ENCODE data around the gene RHBDD3.

The RHBDD3 gene

DNA sequence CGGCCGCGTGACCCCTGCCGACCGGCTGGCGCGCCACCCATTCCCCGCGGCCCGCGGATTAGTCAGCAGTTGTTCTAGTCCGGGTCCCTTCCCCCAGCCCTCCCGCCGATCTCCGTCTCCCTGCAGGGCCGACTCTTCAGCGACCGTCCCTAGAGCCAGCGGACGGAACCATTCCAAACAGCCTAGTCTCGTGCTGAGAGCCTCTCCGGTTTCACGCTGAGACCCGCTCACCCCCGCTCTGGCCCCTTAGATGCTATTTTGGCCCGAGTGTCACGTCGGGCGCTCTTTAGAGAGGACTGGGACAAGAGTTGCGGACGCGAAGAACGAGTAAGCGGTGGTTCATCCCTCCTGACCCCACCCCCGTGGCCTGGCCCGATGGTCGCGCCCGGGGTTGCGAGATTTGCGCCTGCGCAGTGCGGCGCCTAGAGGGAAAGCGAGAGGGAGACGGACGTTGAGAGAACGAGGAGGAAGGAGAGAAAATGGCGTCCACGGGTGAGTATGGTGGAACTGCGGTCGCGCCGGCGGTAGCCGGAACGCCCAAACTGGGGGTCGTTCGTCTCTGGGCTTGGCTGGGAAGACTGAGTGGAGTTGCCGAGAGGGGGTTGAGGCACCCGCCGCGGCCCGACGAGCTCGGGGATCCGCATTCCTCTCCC lies at the start of gene RHBDD3, which contains the start of gene EWSR1:
TSS of gene RHBDD3 (minus strand) at position 124 of the 653 bp plus-strand sequence. CDS start 2,355 bp downstream, outside the sequence.
TSS of gene EWSR1 (plus strand) at position 411 of the 653 bp plus-strand sequence. CDS start at position 480, 69 bp downstream.
- peak; percentile 93 for ATAC-seq (replicated peaks; ENCODE audit: extremely low read depth, poor library complexity, severe bottlenecking)
- H3K27ac Mint-ChIP-seq (ENCODE audit: low read depth), result peak within 1 kb of the TSS; percentile 99
- no peaks in the 10 kb centered on the region for H3K9me3 Mint-ChIP-seq

DNA sequence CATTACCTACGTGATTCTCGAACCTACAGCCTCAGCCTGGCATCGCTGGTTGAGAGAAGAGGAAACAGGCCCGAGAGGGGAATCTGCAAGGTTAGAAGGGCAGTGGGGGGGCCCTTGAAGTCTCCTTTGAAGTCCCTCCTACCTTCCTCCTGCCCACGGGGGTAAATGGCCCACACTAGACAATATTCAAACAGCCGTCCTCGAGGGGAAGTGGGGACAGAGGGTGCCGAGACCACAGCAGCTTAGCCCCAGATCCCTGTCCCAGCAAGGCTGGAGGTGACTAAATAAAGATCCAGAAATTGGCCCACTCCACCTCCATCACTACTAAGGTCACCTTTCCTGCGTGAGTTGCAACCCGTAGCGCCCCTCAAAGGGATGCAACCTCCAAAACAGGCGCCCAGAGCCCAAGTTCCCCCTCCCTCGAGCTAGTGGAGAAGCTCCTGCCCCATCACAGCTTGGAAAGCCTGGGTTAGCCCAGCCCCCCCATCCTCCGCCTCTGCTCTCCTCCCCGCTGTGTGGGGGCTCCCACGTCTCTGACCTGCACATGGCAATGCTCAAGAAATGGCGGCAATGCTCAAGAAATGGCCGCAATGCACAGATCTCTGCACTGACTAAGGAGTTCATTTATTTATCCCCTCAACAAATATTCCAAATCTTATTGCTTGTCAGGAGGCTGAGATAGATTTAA lies 48.5 kb upstream of the RHBDD3 start:
- no peak for ATAC-seq (replicated peaks; ENCODE audit: extremely low read depth, poor library complexity, severe bottlenecking)
- no peaks in the 10 kb centered on the region for H3K9me3 Mint-ChIP-seq
- peaks cover 13% of the 10 kb centered on the region for H3K4me1 Mint-ChIP-seq
- H3K27me3 Mint-ChIP-seq, result peaks cover 48% of the 10 kb centered on the region
- peaks cover 6% of the 10 kb centered on the region for H3K36me3 Mint-ChIP-seq (ENCODE audit: insufficient read depth)
- H3K4me3 Mint-ChIP-seq, result peak overlapping the region; percentile 39
- H3K27ac Mint-ChIP-seq (ENCODE audit: low read depth), result no peak overlapping the region
- no peak for DNase-seq (ENCODE audit: low spot score in 2 of 2)

More for the DNA sequence above, at the start of gene RHBDD3, which contains the start of gene EWSR1:
- Mint-ChIP-seq H3K27me3 (no peaks in the 10 kb centered on the region), H3K4me3 (peak within 1 kb of the TSS; percentile 94), H3K36me3 (ENCODE audit: insufficient read depth) (peaks cover 39% of the 10 kb centered on the region), H3K4me1 (peaks cover 61% of the 10 kb centered on the region)
- DNase-seq (ENCODE audit: low spot score in 2 of 2), result peak; percentile 96 to 98

DNA sequence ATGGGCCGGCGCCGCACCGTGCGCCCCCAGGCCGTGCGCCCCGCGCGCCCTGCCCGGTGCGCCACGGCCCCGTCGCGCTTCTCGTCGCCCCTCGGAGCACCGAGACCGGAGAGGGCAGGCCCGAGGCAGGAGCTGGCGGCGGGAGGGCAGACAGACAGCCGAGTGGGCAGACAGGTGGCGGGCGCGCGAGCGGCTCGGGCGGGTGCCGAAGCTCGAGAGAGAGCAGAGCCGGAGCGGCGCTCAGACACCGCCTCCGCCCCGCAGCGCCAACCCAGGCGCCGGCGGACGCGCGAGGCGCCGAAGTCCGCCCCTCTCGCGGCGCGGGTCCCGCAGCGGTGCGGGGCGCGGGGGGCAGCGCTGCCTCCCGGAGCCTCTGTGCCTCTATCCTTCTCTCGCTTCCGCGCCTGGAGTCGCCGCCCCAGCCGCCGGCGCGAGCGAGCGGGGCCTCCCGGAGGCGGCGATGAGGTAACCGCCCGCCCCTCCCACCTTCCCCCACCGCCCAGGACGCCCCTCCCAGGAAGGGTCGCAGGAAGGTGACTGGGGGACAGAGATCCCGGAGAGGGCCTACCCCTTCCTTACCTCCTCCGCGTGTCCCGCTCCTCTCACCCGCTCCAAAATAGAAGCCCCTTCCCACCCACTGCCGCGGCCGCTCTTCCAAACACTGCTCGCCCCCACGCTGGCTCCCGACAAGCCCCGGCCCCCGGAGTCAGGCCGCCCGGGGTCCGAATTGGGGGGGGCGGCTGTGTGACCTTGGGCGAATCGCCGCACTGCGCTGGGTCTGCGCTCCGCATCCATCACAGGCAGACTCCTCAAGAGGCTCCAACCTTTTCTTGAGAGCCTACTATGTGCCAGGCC lies 47.7 kb upstream of the RHBDD3 start, which contains the start of gene RASL10A:
TSS of gene RASL10A (minus strand) at position 412 of the 855 bp plus-strand sequence. CDS start 451 bp downstream, outside the sequence.
- Mint-ChIP-seq H3K4me3 (peak within 1 kb of the TSS; percentile 39), H3K27ac (ENCODE audit: low read depth) (no peak within 1 kb of the TSS)

DNA sequence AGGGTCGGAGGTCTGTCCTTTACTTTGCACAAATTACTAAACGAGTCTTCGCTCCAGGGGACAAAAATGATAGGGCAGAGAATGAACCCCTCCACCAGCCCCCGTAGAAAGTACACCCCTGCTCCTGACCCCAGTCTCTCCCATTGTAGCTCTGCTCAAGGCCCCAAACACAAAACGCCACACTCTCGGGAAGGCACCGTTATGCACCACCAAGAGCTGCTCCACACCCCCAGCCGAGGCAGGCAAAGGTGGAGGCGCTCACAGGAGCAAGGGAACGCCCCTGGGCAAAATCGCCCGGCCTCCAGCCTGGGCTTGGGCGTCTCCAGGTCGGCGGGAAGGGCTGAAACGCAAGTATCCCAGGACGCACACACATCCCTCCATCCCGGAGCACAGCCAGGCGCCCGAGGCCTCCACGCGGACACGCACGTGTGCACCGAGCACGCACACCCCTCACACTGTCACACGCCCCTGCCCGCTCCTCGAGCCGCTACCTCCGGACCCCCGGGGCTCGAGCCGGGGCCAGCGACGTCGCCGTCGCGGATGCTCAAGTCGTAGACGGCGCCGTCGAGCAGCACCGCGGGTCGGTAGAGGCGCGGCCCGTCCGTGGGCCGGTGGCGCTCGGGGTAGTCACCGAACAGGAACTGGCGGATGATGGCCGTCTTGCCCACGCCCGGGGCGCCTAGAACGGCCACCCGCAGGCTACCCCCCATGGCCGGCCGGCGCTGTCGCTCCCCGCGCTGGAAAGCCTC lies 46.9 kb upstream of the RHBDD3 start:
- peaks cover 17% of the 10 kb centered on the region for H3K4me1 Mint-ChIP-seq
- peaks cover 48% of the 10 kb centered on the region for H3K27me3 Mint-ChIP-seq

More for the DNA sequence above, 47.7 kb upstream of the RHBDD3 start, which contains the start of gene RASL10A:
- DNase-seq (ENCODE audit: low spot score in 2 of 2), result no peak
- H3K27me3 Mint-ChIP-seq, result peaks cover 48% of the 10 kb centered on the region
- H3K9me3 Mint-ChIP-seq, result no peaks in the 10 kb centered on the region
- peaks cover 17% of the 10 kb centered on the region for H3K4me1 Mint-ChIP-seq
- ATAC-seq (replicated peaks; ENCODE audit: extremely low read depth, poor library complexity, severe bottlenecking), result no peak
- H3K36me3 Mint-ChIP-seq (ENCODE audit: insufficient read depth), result peaks cover 7% of the 10 kb centered on the region

DNA sequence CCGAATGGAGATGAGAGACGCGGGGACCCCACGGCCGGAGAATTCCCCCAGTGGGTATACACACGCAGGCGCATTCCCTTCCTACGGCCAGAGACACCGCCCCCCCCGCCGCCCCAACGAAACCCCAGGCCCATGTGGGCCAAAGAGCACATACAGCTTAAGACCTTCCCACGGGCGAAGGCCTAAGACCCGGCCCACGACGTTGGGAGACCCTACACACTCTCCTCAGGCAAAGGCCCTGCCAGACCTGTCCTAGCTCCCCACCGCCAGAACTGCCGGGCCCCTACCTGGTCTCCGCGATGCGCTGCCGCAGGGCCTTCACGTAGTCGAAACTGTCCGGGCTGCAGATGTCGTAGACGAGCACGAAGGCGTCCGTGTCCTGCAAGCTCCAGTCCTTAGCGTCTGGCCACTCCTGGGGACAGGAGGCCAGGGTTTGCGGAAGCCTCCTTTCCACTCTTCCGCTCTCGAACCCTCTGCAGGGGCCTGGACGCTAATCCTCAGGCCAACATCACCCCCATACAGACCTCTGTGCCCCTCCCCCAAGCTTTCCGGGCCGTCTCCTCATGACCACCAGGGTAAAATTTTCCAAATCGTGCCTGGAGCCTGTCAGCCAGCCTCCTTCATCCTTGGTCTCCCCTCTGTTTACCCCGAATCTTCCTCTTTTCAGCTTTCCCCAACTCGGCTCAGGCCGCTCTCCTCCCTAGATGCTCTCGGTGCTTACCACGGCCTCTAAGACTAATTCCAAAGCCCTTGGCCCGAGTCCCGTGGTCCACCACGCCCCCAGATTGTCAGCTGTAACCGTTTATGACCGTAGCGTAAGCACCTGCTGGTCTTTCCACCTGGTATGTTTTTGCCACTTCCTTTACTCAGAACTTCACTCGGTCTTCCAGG lies 46.0 kb upstream of the RHBDD3 start:
- H3K36me3 Mint-ChIP-seq (ENCODE audit: insufficient read depth), result peaks cover 8% of the 10 kb centered on the region
- DNase-seq (ENCODE audit: low spot score in 2 of 2) (no peak), ATAC-seq (replicated peaks; ENCODE audit: extremely low read depth, poor library complexity, severe bottlenecking) (no peak)
- peaks cover 17% of the 10 kb centered on the region for H3K4me1 Mint-ChIP-seq
- peak overlapping the region; percentile 14 for H3K4me3 Mint-ChIP-seq
- H3K27me3 Mint-ChIP-seq, result peaks cover 48% of the 10 kb centered on the region
- no peaks in the 10 kb centered on the region for H3K9me3 Mint-ChIP-seq
- no peak overlapping the region for H3K27ac Mint-ChIP-seq (ENCODE audit: low read depth)

More for the DNA sequence above, 46.9 kb upstream of the RHBDD3 start:
- DNase-seq (ENCODE audit: low spot score in 2 of 2) (no peak), ATAC-seq (replicated peaks; ENCODE audit: extremely low read depth, poor library complexity, severe bottlenecking) (no peak)
- Mint-ChIP-seq H3K9me3 (no peaks in the 10 kb centered on the region), H3K36me3 (ENCODE audit: insufficient read depth) (peaks cover 7% of the 10 kb centered on the region), H3K27ac (ENCODE audit: low read depth) (no peak overlapping the region), H3K4me3 (peak overlapping the region; percentile 14)

DNA sequence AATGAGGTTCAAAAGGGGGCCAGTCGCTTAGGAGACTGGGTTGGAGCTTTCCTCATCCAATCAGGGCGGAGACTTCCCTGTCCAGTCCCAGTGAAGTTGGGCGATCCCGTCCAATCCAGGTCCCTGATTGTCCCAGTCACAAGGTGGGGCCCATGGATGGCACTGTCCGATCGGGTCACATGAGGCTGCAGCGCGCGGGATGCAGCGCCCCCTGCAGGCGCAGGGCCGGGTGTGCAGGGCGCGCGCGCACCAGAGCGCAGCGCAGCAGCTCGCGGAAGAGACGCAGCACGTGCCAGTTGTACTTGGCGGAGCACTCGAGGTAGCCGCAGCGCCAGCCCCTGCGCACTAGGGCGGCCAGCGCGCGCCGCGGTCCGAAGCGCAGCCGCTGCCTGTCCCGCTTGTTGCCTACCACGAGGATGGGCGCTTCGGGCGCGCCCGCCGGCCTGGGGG lies 45.4 kb upstream of the RHBDD3 start:
- ATAC-seq (replicated peaks; ENCODE audit: extremely low read depth, poor library complexity, severe bottlenecking) (no peak), DNase-seq (ENCODE audit: low spot score in 2 of 2) (no peak)
- no peaks in the 10 kb centered on the region for H3K9me3 Mint-ChIP-seq
- no peak overlapping the region for H3K4me3 Mint-ChIP-seq
- peaks cover 9% of the 10 kb centered on the region for H3K36me3 Mint-ChIP-seq (ENCODE audit: insufficient read depth)
- H3K27ac Mint-ChIP-seq (ENCODE audit: low read depth), result no peak overlapping the region
- H3K4me1 Mint-ChIP-seq, result peaks cover 17% of the 10 kb centered on the region
- H3K27me3 Mint-ChIP-seq, result peaks cover 48% of the 10 kb centered on the region

DNA sequence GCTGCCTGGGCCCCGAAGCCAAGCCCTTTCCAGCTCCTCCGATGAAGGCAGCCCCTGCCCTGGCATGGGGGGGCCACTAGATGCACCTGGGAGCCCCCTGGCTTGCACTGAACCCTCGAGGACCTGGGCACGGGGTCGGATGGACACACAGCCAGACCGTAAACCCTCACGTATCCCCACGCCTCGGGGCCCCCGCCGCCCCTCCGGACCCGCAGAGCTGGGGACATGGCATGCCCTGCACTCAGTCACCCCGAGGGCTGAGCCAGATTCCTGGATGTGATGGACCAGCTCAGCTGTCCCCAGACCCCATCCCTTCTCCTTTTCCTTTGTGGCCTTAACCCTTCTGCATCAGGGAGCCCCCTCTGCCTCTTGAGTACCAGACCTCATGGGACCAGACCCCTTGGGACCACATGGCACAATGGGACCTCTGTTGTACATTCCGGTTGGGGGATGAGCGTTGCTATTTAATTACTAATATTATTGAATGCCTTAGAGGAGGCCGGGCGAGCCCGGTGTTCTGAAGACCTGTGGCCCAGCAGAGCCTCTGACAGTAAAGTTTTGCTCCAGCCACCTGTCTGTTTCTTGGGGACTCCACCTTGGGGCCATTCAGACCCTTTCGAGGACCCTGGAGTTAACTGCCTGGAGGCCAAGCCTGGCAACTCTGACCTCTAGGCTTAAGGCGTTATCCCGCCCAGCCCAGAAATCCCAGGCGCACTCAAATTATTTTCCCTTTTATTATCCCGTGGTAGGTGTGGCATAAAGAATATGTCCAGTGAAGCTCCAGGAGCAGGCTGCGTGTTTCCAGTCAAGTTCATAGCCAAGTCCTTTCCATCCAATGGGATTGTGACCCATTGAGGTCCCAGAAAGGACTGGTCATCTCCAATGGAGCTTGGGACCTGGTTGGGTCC lies 44.7 kb upstream of the RHBDD3 start:
- Mint-ChIP-seq H3K4me3 (no peak overlapping the region), H3K27me3 (peaks cover 48% of the 10 kb centered on the region), H3K27ac (ENCODE audit: low read depth) (no peak overlapping the region)

DNA sequence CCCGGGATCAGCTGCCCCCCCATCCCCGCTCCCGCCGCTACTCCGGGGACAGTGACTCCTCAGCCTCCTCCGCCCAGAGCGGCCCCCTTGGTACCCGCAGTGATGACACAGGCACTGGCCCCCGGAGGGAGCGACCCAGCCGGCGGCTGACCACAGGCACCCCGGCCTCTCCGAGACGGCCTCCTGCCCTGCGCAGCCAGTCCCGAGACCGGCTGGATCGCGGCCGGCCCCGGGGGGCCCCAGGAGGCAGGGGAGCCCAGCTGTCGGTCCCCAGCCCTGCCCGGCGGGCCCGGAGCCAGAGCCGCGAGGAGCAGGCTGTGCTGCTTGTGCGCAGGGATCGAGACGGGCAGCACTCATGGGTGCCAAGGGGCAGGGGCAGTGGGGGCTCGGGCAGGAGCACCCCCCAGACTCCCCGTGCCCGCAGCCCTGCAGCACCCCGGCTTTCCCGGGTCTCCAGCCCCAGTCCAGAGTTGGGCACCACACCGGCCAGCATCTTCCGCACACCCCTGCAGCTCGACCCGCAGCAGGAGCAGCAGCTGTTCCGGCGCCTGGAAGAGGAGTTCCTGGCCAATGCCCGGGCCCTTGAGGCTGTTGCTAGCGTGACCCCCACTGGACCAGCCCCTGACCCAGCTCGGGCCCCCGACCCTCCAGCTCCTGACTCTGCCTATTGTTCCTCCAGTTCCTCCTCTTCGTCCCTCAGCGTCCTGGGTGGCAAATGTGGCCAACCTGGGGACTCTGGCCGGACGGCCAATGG lies 43.9 kb upstream of the RHBDD3 start:
- ATAC-seq (replicated peaks; ENCODE audit: extremely low read depth, poor library complexity, severe bottlenecking) (no peak), DNase-seq (ENCODE audit: low spot score in 2 of 2) (no peak)
- Mint-ChIP-seq H3K4me3 (no peak overlapping the region), H3K9me3 (no peaks in the 10 kb centered on the region), H3K27ac (ENCODE audit: low read depth) (no peak overlapping the region), H3K36me3 (ENCODE audit: insufficient read depth) (peaks cover 11% of the 10 kb centered on the region), H3K27me3 (peaks cover 41% of the 10 kb centered on the region), H3K4me1 (peaks cover 17% of the 10 kb centered on the region)

More for the DNA sequence above, 44.7 kb upstream of the RHBDD3 start:
- H3K9me3 Mint-ChIP-seq, result no peaks in the 10 kb centered on the region
- DNase-seq (ENCODE audit: low spot score in 2 of 2), result no peak
- ATAC-seq (replicated peaks; ENCODE audit: extremely low read depth, poor library complexity, severe bottlenecking), result no peak
- peaks cover 17% of the 10 kb centered on the region for H3K4me1 Mint-ChIP-seq
- H3K36me3 Mint-ChIP-seq (ENCODE audit: insufficient read depth), result peaks cover 9% of the 10 kb centered on the region

DNA sequence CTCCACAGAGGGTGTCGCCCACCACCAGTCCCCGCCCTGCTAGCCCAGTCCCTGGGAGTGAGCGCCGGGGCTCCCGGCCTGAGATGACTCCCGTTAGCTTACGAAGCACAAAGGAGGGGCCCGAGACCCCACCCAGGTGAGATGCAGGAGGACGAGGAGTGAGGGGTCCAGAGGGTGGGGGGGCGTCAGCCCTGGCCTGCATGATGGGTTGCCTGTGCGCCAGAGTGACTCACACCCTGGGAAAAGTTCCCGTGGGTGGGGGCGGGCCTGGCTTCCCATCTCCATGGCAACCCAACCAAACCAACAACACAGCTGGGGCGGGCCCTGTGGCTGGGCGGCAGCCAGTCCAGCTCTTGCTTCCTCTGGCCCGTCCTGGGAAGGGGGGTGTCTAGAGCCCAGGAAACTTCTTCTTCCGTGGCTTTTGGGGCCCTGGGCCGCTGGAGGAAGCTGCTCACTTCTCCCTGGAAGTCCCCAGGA lies 43.1 kb upstream of the RHBDD3 start:
- Mint-ChIP-seq H3K4me1 (peaks cover 24% of the 10 kb centered on the region), H3K9me3 (no peaks in the 10 kb centered on the region), H3K4me3 (no peak overlapping the region), H3K27ac (ENCODE audit: low read depth) (no peak overlapping the region), H3K36me3 (ENCODE audit: insufficient read depth) (peaks cover 11% of the 10 kb centered on the region), H3K27me3 (peaks cover 35% of the 10 kb centered on the region)
- DNase-seq (ENCODE audit: low spot score in 2 of 2), result peak in 1 of 2 donors; percentile 38
- peak; percentile 25 for ATAC-seq (replicated peaks; ENCODE audit: extremely low read depth, poor library complexity, severe bottlenecking)
